Stimulated activated naive CD4-positive, alpha-beta T cell treated with Interleukin-2 at 50 U/mL for 16 hours (primary cell): ENCODE data around the gene RGPD8.

Source experiments
- DNase-seq: peaks from one replicate; lab custom pipeline; 2025; lab: John Stamatoyannopoulos, UW

The RGPD8 gene

DNA sequence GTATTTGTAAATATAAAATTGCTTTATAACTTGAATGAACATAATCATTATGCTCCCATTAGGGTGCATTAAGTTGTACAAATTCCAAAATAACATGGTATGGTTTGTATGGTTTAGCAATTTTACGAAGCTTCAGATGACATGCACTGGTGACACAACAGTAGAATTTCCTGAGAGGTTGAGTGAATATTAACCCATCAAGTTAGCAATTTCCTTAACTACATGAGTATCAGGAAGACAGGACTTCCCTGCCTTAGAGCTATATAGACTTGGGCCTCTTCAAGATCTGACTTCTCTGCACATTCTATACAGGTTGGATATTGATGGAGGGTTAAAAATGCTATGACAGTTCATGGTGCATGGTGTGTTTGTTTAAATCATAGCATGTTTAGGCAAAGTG, 97.8 kb downstream of the RGPD8 start:
- DNase-seq = no peak

DNA sequence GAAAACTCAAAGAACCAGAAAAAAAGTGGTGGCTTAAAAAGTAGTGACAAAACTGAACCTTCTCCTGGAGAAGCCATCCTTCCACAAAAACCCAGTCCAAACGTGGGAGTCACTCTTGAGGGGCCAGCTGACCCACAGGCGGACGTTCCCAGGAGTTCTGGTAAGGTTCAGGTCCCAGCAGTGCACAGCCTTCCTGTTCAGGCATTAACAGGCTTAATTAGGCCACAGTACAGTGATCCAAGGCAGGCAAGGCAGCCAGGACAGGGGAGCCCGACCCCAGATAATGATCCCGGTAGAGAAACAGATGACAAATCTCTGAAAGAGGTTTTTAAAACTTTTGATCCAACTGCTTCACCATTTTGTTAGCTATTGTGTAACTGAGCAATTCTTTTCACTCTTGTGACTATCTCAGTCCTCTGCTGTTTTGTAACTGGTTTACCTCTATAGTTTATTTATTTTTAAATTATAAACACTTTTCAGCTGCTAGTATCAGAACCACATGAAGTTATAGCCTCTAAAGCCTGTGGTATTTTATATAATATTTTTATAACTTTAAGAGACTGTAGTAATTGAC, 101.2 kb downstream of the RGPD8 start:
- no peak for DNase-seq

DNA sequence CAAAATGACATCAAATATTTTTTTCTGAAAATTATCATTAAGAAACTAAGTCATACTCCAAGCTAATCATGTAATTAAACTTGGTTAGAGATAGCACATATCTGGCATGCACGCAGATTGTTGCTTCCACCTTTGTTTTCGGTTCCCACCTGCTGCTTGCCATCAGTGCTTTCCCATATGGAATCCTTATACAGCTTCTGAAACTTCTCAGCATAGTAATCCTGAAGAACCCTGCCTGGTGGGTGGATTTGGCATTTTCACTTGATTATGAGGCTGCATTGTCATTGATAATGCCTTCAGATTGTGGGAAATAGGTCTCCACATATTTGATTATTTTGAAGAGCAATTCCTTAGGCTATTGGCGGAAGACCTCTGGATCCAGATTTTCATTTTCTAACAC, 110.5 kb downstream of the RGPD8 start:
- no peak for DNase-seq

DNA sequence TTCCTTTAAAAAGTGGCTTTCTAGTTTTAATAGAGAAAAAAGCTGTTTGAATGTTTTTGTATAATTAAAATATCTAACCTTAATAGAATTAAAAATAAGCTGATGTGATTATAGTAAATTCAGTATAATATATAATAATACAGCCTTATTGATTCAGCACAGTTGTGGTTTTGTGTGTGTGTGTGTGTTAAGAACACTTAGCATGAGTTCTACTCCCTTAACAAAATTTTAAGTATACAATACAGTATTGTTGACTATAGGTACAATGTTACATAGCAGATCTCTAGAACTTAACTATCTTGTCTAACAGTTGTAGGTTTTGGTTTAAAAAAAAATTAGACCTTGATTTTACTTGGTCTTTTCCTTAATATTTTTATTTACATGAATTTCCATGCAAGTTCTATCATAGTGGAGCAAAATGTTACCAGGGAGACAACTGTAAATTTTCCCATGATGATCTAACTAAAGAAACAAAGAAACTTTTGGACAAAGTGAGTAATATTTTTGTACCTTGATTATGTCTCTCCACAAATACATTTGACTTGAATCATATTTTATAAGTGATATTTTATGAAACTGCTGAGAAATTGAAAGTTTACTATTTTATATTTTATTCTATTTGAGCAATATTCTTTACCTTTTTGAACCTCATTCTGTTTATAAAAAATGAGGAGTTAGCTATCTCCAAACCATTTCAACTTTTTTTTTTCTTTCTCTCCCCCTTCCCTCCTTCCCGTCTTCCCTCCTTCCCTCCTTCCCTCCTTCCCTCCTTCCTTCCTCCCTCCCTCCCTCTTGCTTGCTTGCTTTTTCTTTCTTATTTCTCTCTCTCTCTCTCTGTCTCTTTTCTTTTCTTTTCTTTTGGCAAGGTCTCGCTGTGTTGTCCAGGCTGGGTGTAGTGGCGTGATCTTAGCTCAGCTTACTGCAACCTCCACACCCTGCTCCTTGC, 111.8 kb downstream of the RGPD8 start:
- no peak for DNase-seq
